K562 (cell line): Measurements from ENCODE around the gene ERG28.

Experiments used
- ARNT ChIP-seq, 2 experiments: fragments of 450-650 bp; IDR thresholded peaks; 2 replicates each; pipeline ENCODE4 v1.6.1; 2016; ENCODE audit warnings: mild to moderate bottlenecking in 1 of 2
- EP300 ChIP-seq: IDR thresholded peaks from 2 replicates; pipeline ENCODE4 v1.6.1; 2012; ENCODE audit warnings: low read length, improper control_type of control experiment
- HCFC1 ChIP-seq: IDR thresholded peaks from 2 replicates; pipeline ENCODE4 v1.6.1; 2012; ENCODE audit warnings: low read depth, low read length, improper control_type of control experiment
- NFIC ChIP-seq: fragments of 450-650 bp; IDR thresholded peaks from 2 replicates; pipeline ENCODE4 v1.6.1; 2017; ENCODE audit warnings: mild to moderate bottlenecking, inconsistent platforms
- POLR2A ChIP-seq: fragments of 450-650 bp; conservative IDR thresholded peaks from 2 replicates; pipeline ENCODE4 v1.6.1; 2016
- POLR2AphosphoS5 ChIP-seq: IDR thresholded peaks from 2 replicates; pipeline ENCODE4 v1.6.1; 2011; ENCODE audit warnings: mild to moderate bottlenecking, low read depth, low read length, moderate library complexity; ENCODE audit not compliant: control insufficient read depth, insufficient read depth
- RB1 ChIP-seq: fragments of 450-650 bp; IDR thresholded peaks from 2 replicates; pipeline ENCODE4 v1.6.1; 2017; ENCODE audit warnings: low read depth, mild to moderate bottlenecking
- SMARCB1 ChIP-seq: IDR thresholded peaks from 2 replicates; pipeline ENCODE4 v1.6.1; 2011; ENCODE audit warnings: improper control_type of control experiment, low read depth; ENCODE audit not compliant: insufficient read length
- SNRNP70 ChIP-seq: fragments of 200-400 bp; formaldehyde crosslinking; optimal IDR thresholded peaks from 2 replicates; pipeline ENCODE3; 2017; ENCODE audit warnings: low read depth, low read length
- SUPT5H ChIP-seq: fragments of 450-650 bp; IDR thresholded peaks from 2 replicates; pipeline ENCODE4 v1.6.1; 2016
- ZNF175 ChIP-seq: fragments of 200-800 bp; sonication (Bioruptor generic); IDR thresholded peaks from 2 replicates; pipeline ENCODE4 v1.6.1; 2016; ENCODE audit warnings: low read depth, mild to moderate bottlenecking, missing genetic modification characterization, missing compliant biosample characterization
- ZNF232 ChIP-seq: sonication (generic); formaldehyde crosslinking; IDR thresholded peaks from 2 replicates; pipeline ENCODE4 v1.8.0; 2022; ENCODE audit warnings: mild to moderate bottlenecking, missing genetic modification reagents
- TF ChIP-seq, protein P1 (sequence below), 3 experiments: IDR thresholded peaks in 2 of 3; conservative IDR thresholded peaks in 1 of 3; 2 replicates each; pipeline ENCODE4 v1.5.1; 2011 to 2012; ENCODE audit warnings: low read length in 3 of 3, mild to moderate bottlenecking in 3 of 3, control low read depth in 2 of 3, improper control_type of control experiment in 1 of 3, inconsistent platforms in 1 of 3, low read depth in 1 of 3, mixed read lengths in 1 of 3, moderate library complexity in 1 of 3; ENCODE audit not compliant: insufficient read depth in 2 of 3

DNA sequence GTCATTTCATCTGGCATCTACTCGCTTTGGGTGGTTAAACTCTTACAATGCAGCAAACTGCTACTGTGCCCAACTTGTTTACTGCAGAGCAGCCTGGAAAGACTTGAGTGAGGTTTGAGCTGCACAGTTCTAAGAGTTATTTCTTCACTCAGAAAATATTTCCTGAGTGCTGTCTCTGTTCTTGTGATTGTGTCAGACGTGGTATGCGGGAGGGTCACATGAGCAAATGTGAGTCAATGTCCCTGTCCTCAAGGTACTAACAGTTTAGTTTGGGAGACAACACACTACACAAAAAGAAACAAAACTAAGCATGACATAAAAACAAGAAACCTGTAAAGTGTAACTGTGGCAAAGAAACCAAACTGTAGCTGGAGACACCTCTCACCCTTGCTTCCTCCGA, 49.8 kb downstream of the ERG28 start:
- TF ChIP-seq SUPT5H (no peak), ZNF232 (no peak), NFIC (no peak), POLR2A (no peak), HCFC1 (no peak), SMARCB1 (no peak), RB1 (no peak), EP300 (no peak), ARNT (IDR thresholded peaks at IDR 0.05) (no peak), SNRNP70 (no peak), ZNF175 (CRISPR knock-in tag) (no peak), POLR2AphosphoS5 (no peak)
- TF ChIP-seq, protein P1, sequence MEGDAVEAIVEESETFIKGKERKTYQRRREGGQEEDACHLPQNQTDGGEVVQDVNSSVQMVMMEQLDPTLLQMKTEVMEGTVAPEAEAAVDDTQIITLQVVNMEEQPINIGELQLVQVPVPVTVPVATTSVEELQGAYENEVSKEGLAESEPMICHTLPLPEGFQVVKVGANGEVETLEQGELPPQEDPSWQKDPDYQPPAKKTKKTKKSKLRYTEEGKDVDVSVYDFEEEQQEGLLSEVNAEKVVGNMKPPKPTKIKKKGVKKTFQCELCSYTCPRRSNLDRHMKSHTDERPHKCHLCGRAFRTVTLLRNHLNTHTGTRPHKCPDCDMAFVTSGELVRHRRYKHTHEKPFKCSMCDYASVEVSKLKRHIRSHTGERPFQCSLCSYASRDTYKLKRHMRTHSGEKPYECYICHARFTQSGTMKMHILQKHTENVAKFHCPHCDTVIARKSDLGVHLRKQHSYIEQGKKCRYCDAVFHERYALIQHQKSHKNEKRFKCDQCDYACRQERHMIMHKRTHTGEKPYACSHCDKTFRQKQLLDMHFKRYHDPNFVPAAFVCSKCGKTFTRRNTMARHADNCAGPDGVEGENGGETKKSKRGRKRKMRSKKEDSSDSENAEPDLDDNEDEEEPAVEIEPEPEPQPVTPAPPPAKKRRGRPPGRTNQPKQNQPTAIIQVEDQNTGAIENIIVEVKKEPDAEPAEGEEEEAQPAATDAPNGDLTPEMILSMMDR (IDR thresholded peaks at IDR 0.05 in 2 of 3, conservative IDR thresholded peaks at IDR 0.05 in 1 of 3; ENCODE audit: insufficient read depth in 2 of 3, low read depth in 1 of 3, low read length in 3 of 3) = no peak
